NT2/D1 (cell line): ENCODE measurements around the gene ELAVL4.

Experiments used
- SUZ12 ChIP-seq: IDR thresholded peaks from 2 replicates; pipeline ENCODE4 v1.6.1; 2011; ENCODE audit not compliant: insufficient read length, insufficient read depth; ENCODE audit errors: extremely low read depth
- YY1 ChIP-seq: IDR thresholded peaks from 2 replicates; pipeline ENCODE4 v1.6.1; 2011; ENCODE audit not compliant: insufficient read length, insufficient read depth

GRCh38 chr1:50243939-50244338 lies 135.2 kb downstream of the ELAVL4 start:
- no peak for TF ChIP-seq SUZ12
- no peak for TF ChIP-seq YY1
